HUES6 (cell line): Measurements from ENCODE around the gene SMCO3.

ENCODE experiments used
- H3K27ac ChIP-seq: 2 replicates; pipeline ENCODE4 v1.7.0; 2013; ENCODE audit warnings: low read depth, mild to moderate bottlenecking, low read length, inconsistent platforms
- H3K27me3 ChIP-seq: 2 replicates; pipeline ENCODE4 v1.6.1; 2013; ENCODE audit warnings: low read length; ENCODE audit not compliant: control insufficient read depth, insufficient read depth
- H3K36me3 ChIP-seq: 2 replicates; pipeline ENCODE4 v1.6.1; 2013; ENCODE audit warnings: low read length; ENCODE audit not compliant: control insufficient read depth, insufficient read depth
- H3K4me1 ChIP-seq: 2 replicates; pipeline ENCODE4 v1.6.1; 2013; ENCODE audit warnings: low read length; ENCODE audit not compliant: control insufficient read depth, insufficient read depth
- H3K4me3 ChIP-seq: 2 replicates; pipeline ENCODE4 v1.5.1; 2013; ENCODE audit warnings: low read depth, low read length
- H3K9ac ChIP-seq: one replicate; pipeline ENCODE4 v1.6.1; 2013; ENCODE audit warnings: mild to moderate bottlenecking, low read length
- H3K9me3 ChIP-seq: 2 replicates; pipeline ENCODE4 v1.6.1; 2013; ENCODE audit warnings: low read depth, low read length; ENCODE audit not compliant: control insufficient read depth, insufficient read depth

SMCO3 gene

DNA sequence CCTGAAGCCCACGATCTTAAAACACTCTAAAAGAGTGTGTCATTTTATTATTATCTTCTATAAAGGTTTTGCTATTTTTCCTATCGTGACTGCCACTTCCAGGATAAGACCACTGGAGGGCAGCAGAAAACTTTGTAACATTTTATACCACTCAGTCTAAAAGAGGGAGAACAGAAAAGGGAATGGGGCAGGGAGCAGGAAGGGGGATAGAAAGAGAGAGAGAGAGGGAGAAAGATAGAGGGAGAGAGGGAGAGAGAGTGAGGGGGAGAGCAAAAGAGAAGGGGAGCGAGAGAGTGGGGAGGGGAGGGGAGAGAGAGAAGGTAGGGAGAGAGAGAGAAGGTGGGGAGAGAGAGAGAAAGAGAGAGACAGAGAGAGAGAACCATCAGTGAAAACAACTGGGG is 31.4 kb upstream of the SMCO3 start:
- no peak overlapping the region for H3K27ac ChIP-seq
- peaks cover 5% of the 10 kb centered on the region; the same call in 1 of the 2 replicates for H3K4me1 ChIP-seq
- H3K27me3 ChIP-seq = no peaks in the 10 kb centered on the region
- no peak overlapping the region for H3K9ac ChIP-seq
- no peaks in the 10 kb centered on the region for H3K9me3 ChIP-seq
- H3K4me3 ChIP-seq = no peak overlapping the region
- no peaks in the 10 kb centered on the region for H3K36me3 ChIP-seq

DNA sequence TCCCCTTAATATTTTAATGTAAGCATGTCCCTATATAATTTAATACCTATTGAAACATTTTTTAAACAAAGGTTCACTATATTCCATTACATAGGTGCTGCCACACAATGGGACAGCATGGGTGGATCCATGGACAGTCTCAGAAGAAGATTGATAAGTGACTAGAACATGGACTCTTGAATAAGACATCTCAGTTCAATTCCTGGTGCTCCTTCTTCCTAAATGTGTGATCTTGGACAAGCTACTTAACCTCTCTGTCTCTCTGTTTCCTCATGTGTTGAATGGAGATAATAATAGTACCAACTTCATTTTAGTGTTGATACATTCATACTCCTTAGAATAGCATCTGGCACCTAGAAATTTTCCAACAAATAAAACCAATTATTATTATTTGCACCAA is 30.4 kb upstream of the SMCO3 start:
- peaks cover 5% of the 10 kb centered on the region; the same call in 1 of the 2 replicates for H3K4me1 ChIP-seq
- no peak overlapping the region for H3K9ac ChIP-seq
- no peak overlapping the region for H3K4me3 ChIP-seq
- no peaks in the 10 kb centered on the region for H3K36me3 ChIP-seq
- no peaks in the 10 kb centered on the region for H3K27me3 ChIP-seq
- H3K9me3 ChIP-seq = peaks cover 2% of the 10 kb centered on the region; the same call in 1 of the 2 replicates
- no peak overlapping the region for H3K27ac ChIP-seq

DNA sequence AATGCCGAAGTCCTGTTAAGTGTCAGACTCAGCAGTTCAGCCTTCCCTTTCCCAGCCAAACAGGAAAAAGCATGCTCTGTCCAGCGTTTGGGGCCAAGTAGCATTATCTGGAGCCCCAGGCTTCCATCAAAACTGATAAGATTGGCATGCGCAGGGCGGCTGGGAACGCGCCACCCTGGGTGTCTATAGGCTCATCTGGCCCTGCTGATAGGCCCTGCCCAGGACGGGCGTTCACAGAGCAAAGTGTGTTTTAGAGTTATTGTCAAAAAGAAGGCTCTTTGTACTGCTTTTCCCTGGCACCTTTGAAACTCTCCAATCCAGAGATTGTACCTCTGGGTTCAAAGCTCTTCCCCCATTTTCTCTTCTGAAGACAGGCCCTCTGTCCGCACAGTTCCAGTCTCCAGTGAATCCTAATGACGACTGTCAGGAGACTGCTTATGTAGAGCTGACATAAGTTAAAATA is 29.5 kb upstream of the SMCO3 start, which contains the start of gene ART4:
TSS of gene ART4 (minus strand) at position 102 of the 463 bp plus-strand sequence. CDS start 413 bp downstream, outside the sequence.
- Histone ChIP-seq H3K4me1 (peaks cover 5% of the 10 kb centered on the region; the same call in 1 of the 2 replicates), H3K27me3 (no peaks in the 10 kb centered on the region), H3K4me3 (no peak within 1 kb of the TSS), H3K27ac (no peak within 1 kb of the TSS), H3K36me3 (no peaks in the 10 kb centered on the region), H3K9ac (peak within 1 kb of the TSS; percentile 43), H3K9me3 (peaks cover 3% of the 10 kb centered on the region; the same call in 1 of the 2 replicates)

DNA sequence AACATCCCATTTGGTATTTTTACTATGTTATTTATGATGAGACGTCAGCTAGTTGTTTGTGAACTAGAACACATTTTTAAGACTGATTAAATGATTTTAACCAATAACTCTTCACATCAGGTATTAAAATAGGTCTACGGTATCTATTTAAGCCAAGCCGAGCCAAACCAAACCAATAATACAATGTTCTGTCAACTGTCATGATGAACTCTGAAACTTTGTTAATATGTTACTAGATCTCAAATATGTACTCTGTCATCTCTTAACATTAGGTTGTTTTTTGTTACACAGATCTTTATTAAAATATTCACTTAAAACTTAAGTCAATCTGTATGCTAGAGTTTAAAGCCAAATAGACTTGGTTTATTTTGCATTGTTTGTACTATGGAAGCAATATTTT is 28.3 kb upstream of the SMCO3 start:
- Histone ChIP-seq H3K9ac (no peak overlapping the region), H3K4me3 (no peak overlapping the region), H3K27me3 (no peaks in the 10 kb centered on the region), H3K27ac (no peak overlapping the region), H3K36me3 (no peaks in the 10 kb centered on the region), H3K9me3 (peaks cover 3% of the 10 kb centered on the region; the same call in 1 of the 2 replicates), H3K4me1 (peaks cover 5% of the 10 kb centered on the region; the same call in 1 of the 2 replicates)

DNA sequence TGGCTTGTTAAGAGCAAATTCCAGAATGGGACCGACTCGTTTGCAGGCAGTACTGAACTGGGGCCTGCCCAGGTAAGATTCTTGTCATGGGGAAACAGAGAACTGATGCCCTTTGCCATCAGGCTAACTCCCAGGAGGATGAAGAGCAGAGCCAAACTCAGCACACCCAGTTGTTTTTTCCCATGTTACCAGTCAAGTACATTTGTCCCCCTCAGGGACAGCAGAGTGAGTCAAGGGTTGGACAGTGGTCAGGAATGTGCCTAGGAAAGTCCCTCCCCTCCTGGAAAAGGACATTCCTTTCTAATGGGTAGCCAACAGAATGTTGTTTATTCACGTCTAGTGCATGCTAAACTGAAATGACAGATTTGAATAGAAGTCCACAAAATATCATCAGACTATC is 27.8 kb upstream of the SMCO3 start:
- H3K9me3 ChIP-seq = peaks cover 3% of the 10 kb centered on the region; the same call in 1 of the 2 replicates
- H3K36me3 ChIP-seq = no peaks in the 10 kb centered on the region
- no peak overlapping the region for H3K4me3 ChIP-seq
- H3K27me3 ChIP-seq = no peaks in the 10 kb centered on the region
- no peak overlapping the region for H3K27ac ChIP-seq
- H3K4me1 ChIP-seq = peaks cover 5% of the 10 kb centered on the region; the same call in 1 of the 2 replicates
- no peak overlapping the region for H3K9ac ChIP-seq

DNA sequence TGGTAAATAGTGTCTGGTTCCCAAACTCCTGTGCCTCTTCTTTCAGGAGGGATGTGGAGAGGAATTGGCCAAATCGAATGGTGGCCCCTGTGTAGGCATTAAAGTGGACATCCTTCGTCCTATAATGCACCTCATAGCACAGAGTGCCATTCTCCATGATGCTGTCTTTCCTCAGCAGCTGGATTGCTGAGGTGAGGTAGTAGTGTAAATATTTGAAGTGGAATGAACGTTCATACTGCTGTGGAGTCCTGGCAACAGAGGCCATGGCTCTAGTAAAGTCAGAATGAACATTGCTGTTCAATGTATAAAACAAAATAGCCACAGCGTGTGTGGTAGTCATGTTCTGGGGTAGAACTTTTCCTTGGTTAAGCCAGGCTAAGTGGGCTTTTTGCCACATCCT is 26.6 kb upstream of the SMCO3 start:
- no peak overlapping the region for H3K9ac ChIP-seq
- no peak overlapping the region for H3K4me3 ChIP-seq
- H3K36me3 ChIP-seq = no peaks in the 10 kb centered on the region
- H3K27ac ChIP-seq = no peak overlapping the region
- H3K27me3 ChIP-seq = no peaks in the 10 kb centered on the region
- peaks cover 3% of the 10 kb centered on the region; the same call in 1 of the 2 replicates for H3K9me3 ChIP-seq
- peaks cover 5% of the 10 kb centered on the region; the same call in 1 of the 2 replicates for H3K4me1 ChIP-seq

DNA sequence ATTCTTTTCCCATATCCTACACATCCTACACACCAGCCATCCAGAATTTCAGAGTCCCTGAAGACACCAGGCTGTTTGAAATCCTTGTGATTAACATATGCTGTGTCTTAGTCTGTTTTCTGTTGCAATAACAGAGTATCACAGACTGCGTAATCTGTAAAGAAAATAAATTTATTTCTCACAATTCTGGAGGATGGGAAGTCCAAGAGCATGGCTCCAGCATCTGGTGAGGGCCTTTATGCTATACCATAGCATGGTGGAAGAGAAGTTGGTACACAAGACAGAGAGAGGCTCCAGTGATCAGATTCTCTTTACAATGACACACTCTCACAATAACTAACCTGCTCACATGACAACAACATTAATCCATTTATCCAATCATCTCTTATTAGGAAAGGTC is 25.3 kb upstream of the SMCO3 start:
- H3K4me1 ChIP-seq = peaks cover 5% of the 10 kb centered on the region; the same call in 1 of the 2 replicates
- H3K9ac ChIP-seq = no peak overlapping the region
- no peak overlapping the region for H3K27ac ChIP-seq
- H3K36me3 ChIP-seq = no peaks in the 10 kb centered on the region
- H3K4me3 ChIP-seq = no peak overlapping the region
- H3K9me3 ChIP-seq = peaks cover 3% of the 10 kb centered on the region; the same call in 1 of the 2 replicates
- H3K27me3 ChIP-seq = no peaks in the 10 kb centered on the region

DNA sequence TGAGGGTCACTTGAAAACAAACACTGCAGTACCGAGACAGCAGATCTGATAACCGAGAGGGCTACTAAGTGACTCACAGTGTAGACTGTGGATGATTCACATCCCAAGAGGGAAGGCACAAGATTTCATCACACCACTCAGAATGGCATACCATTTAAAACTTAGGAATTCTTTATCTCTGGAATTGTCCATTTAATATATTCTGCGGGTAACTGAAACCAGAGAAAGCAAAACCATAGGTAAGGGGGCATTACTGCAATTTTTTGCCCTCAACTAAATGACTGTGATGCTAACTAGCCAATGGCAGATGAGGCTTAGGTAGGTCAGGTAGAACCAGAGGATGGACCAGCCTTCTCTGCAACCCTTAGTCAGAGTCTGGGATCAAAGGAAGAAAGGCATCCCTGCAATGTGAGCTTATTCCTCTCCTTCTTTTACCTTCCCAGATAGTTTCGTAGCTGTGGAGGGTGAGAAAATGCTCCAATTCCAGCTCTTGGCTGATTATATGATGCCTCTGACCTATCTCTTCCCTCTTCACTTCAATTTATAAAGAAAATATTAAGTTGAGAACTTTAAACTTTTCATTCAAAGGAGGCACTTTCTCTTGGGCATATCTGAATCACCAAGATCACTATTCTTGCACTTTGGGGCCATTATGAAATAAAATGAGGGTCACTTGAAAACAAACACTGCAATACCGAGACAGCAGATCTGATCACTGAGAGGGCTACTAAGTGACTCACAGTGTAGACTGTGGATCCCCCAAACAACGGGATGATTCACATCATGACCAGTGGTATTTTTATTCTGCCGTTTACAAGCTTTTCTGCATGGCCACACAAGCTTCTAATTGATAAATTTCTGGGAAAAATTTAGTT is 22.6 kb upstream of the SMCO3 start:
- H3K27ac ChIP-seq = no peak overlapping the region
- H3K9me3 ChIP-seq = peaks cover 3% of the 10 kb centered on the region; the same call in 1 of the 2 replicates
- H3K36me3 ChIP-seq = no peaks in the 10 kb centered on the region
- no peaks in the 10 kb centered on the region for H3K27me3 ChIP-seq
- no peak overlapping the region for H3K4me3 ChIP-seq
- H3K4me1 ChIP-seq = 0 out of 2 replicates have a peak, but pooled peaks cover 1% of the 10 kb centered on the region
- no peak overlapping the region for H3K9ac ChIP-seq

DNA sequence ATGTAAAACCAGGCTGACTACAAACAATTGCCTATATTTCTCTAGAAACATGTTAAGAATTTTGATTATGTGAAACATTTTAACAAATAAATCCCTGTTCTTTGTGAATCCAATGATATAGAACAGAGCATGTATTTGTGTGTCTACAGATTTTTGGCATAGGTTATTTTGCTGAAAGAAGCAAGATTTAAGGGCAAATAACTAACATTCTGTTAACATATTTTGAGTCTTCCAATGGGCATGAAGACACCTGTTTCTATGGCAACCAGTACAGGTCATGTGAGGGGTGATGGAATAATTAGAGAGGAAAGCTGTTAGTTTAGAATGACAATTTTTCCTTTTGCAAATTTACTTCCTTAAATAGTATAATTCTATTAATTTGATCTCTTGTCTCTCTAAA is 20.5 kb upstream of the SMCO3 start:
- H3K27ac ChIP-seq = no peak overlapping the region
- H3K4me1 ChIP-seq = no peaks in the 10 kb centered on the region
- H3K9me3 ChIP-seq = peaks cover 3% of the 10 kb centered on the region; the same call in 1 of the 2 replicates
- H3K27me3 ChIP-seq = no peaks in the 10 kb centered on the region
- H3K9ac ChIP-seq = no peak overlapping the region
- H3K36me3 ChIP-seq = no peaks in the 10 kb centered on the region
- no peak overlapping the region for H3K4me3 ChIP-seq

DNA sequence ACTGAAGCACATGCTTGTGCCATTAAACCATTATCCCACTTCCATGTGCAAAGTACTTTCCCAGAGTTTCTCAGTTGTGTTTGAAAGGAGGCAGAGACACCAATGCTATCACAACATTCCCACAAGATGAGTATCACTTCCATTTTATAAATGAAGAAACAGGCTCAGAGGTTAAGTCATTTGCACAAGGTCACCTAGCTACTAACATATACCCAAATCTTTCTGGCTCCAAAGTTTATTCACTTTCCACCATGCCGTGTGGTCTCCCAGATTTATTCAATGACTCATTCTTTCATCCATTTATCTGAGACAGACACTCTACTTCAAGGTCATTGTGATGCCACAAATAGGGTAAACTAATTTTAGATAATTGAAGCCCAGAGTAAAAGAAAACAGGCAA is 20.0 kb upstream of the SMCO3 start:
- H3K27me3 ChIP-seq = no peaks in the 10 kb centered on the region
- no peaks in the 10 kb centered on the region for H3K4me1 ChIP-seq
- no peaks in the 10 kb centered on the region for H3K9me3 ChIP-seq
- H3K9ac ChIP-seq = no peak overlapping the region
- H3K27ac ChIP-seq = no peak overlapping the region
- no peak overlapping the region for H3K4me3 ChIP-seq
- no peaks in the 10 kb centered on the region for H3K36me3 ChIP-seq

DNA sequence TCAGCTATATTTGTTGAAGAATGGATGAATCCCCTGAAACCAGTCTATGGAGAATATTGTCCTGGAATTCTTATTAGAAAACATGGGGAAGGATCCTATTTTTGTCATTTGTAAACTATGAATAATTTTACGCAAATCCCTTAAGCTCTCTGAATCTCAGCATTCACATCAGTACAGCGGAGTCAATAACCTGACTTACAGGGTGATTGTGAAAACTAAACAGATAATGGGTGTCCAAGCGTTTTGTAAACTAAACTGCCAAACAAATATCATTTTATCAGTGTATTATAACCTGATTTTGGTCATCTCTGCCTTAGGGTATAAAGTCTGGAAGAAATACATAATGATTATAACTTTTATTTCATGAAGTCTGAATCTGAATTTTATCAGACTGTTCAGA is 19.4 kb upstream of the SMCO3 start:
- no peak overlapping the region for H3K9ac ChIP-seq
- no peaks in the 10 kb centered on the region for H3K27me3 ChIP-seq
- H3K36me3 ChIP-seq = no peaks in the 10 kb centered on the region
- H3K9me3 ChIP-seq = no peaks in the 10 kb centered on the region
- H3K4me3 ChIP-seq = no peak overlapping the region
- H3K27ac ChIP-seq = no peak overlapping the region
- H3K4me1 ChIP-seq = no peaks in the 10 kb centered on the region
